ENCODE measurements around the gene ZIC2.

DNA sequence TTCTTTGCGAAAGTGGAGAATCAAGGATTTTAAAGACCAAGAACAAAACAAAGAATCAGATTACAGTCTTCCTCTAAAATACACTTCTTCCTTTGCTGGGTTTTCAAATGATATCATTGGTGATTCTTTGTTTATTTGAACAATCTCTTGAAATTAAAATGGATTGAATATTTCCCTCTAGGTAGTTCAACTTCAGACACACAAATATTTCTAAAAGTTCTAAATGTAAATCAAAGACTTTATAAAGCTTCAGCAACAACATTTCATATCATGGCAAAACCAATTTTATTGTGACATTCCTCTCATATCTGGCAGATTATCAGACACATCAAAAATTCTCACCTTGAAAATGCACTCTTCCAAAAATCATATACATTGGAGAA lies 13.0 kb downstream of the ZIC2 start:
- TF ChIP-seq, protein P1, sequence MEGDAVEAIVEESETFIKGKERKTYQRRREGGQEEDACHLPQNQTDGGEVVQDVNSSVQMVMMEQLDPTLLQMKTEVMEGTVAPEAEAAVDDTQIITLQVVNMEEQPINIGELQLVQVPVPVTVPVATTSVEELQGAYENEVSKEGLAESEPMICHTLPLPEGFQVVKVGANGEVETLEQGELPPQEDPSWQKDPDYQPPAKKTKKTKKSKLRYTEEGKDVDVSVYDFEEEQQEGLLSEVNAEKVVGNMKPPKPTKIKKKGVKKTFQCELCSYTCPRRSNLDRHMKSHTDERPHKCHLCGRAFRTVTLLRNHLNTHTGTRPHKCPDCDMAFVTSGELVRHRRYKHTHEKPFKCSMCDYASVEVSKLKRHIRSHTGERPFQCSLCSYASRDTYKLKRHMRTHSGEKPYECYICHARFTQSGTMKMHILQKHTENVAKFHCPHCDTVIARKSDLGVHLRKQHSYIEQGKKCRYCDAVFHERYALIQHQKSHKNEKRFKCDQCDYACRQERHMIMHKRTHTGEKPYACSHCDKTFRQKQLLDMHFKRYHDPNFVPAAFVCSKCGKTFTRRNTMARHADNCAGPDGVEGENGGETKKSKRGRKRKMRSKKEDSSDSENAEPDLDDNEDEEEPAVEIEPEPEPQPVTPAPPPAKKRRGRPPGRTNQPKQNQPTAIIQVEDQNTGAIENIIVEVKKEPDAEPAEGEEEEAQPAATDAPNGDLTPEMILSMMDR (IDR thresholded peaks at IDR 0.05; ENCODE audit: poor library complexity, severe bottlenecking) = no peak
- TF ChIP-seq TAF1 (IDR thresholded peaks at IDR 0.05; ENCODE audit: low read depth) = no peak
- TF ChIP-seq EZH2 (IDR thresholded peaks at IDR 0.05; ENCODE audit: borderline replicate concordance, insufficient read depth, low read length, poor library complexity, severe bottlenecking) = no peak
- TF ChIP-seq, protein P2, sequence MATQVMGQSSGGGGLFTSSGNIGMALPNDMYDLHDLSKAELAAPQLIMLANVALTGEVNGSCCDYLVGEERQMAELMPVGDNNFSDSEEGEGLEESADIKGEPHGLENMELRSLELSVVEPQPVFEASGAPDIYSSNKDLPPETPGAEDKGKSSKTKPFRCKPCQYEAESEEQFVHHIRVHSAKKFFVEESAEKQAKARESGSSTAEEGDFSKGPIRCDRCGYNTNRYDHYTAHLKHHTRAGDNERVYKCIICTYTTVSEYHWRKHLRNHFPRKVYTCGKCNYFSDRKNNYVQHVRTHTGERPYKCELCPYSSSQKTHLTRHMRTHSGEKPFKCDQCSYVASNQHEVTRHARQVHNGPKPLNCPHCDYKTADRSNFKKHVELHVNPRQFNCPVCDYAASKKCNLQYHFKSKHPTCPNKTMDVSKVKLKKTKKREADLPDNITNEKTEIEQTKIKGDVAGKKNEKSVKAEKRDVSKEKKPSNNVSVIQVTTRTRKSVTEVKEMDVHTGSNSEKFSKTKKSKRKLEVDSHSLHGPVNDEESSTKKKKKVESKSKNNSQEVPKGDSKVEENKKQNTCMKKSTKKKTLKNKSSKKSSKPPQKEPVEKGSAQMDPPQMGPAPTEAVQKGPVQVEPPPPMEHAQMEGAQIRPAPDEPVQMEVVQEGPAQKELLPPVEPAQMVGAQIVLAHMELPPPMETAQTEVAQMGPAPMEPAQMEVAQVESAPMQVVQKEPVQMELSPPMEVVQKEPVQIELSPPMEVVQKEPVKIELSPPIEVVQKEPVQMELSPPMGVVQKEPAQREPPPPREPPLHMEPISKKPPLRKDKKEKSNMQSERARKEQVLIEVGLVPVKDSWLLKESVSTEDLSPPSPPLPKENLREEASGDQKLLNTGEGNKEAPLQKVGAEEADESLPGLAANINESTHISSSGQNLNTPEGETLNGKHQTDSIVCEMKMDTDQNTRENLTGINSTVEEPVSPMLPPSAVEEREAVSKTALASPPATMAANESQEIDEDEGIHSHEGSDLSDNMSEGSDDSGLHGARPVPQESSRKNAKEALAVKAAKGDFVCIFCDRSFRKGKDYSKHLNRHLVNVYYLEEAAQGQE (IDR thresholded peaks at IDR 0.05; ENCODE audit: borderline replicate concordance) = no peak
